Endothelial cell of umbilical vein (primary cell): ENCODE measurements around the gene ADAM19.

Source experiments
- EZH2 ChIP-seq: IDR thresholded peaks from 2 replicates; pipeline ENCODE4 v1.6.1; 2012; ENCODE audit warnings: borderline replicate concordance, low read depth, mild to moderate bottlenecking, moderate library complexity, low read length, inconsistent platforms; ENCODE audit not compliant: severe bottlenecking
- FOS ChIP-seq: IDR thresholded peaks from 2 replicates; pipeline ENCODE4 v1.6.1; 2011; ENCODE audit warnings: mild to moderate bottlenecking, low read length, moderate library complexity, borderline replicate concordance; ENCODE audit not compliant: insufficient read depth
- GATA2 ChIP-seq: IDR thresholded peaks from 2 replicates; pipeline ENCODE4 v1.7.0; 2011; ENCODE audit warnings: low read depth, mild to moderate bottlenecking, moderate library complexity, mixed read lengths, low read length; ENCODE audit not compliant: insufficient read length, insufficient read depth
- JUN ChIP-seq: IDR thresholded peaks from 2 replicates; pipeline ENCODE4 v1.6.1; 2011; ENCODE audit warnings: borderline replicate concordance, low read depth; ENCODE audit not compliant: insufficient read length, insufficient read depth
- MYC ChIP-seq: IDR thresholded peaks from one replicate; pipeline ENCODE4 v1.6.1; 2011; ENCODE audit warnings: mild to moderate bottlenecking, low read depth, low read length
- POLR2A ChIP-seq: IDR thresholded peaks from 2 replicates; pipeline ENCODE4 v1.6.1; 2012; ENCODE audit warnings: low read depth, mild to moderate bottlenecking, control low read depth, low read length
- POLR2AphosphoS5 ChIP-seq: IDR thresholded peaks from 2 replicates; pipeline ENCODE4 v1.6.1; 2012; ENCODE audit warnings: low read depth, mild to moderate bottlenecking, control low read depth, low read length, moderate library complexity; ENCODE audit not compliant: insufficient read depth
- TF ChIP-seq, protein P1 (sequence below), 2 donors: IDR thresholded peaks; 1 replicate in 1 of 2; 2 replicates in 1 of 2; pipeline ENCODE4 v1.5.1; 2011; ENCODE audit warnings: low read length in 2 of 2, mild to moderate bottlenecking in 2 of 2, moderate library complexity in 2 of 2, control low read depth in 1 of 2, inconsistent platforms in 1 of 2, low read depth in 1 of 2; ENCODE audit not compliant: insufficient read depth in 1 of 2; ENCODE audit errors: extremely low read depth in 1 of 2
- TF ChIP-seq, protein P2 (sequence below): IDR thresholded peaks from 2 replicates; pipeline ENCODE4 v1.6.1; 2011; ENCODE audit not compliant: insufficient read depth, insufficient read length

DNA sequence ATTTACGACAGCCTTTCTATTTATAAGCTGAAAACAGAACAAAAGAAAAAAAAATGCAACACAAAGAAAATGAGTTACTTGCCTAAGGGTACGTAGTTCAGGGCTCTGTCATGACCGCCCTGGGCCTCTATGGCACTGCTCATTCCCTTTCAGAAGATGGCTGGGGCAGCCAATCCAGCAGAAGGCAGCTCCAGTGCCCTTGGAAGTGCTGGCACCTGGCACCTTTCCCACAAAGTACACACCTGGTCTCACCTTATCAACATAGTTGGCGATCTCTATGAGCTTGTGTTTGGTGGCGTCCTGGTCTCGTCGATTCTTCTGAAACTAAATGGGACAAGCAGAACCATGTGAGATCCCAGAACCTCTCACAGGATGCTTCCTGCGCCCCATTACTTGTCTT, 62.4 kb downstream of the ADAM19 start:
- TF ChIP-seq, protein P1, sequence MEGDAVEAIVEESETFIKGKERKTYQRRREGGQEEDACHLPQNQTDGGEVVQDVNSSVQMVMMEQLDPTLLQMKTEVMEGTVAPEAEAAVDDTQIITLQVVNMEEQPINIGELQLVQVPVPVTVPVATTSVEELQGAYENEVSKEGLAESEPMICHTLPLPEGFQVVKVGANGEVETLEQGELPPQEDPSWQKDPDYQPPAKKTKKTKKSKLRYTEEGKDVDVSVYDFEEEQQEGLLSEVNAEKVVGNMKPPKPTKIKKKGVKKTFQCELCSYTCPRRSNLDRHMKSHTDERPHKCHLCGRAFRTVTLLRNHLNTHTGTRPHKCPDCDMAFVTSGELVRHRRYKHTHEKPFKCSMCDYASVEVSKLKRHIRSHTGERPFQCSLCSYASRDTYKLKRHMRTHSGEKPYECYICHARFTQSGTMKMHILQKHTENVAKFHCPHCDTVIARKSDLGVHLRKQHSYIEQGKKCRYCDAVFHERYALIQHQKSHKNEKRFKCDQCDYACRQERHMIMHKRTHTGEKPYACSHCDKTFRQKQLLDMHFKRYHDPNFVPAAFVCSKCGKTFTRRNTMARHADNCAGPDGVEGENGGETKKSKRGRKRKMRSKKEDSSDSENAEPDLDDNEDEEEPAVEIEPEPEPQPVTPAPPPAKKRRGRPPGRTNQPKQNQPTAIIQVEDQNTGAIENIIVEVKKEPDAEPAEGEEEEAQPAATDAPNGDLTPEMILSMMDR (IDR thresholded peaks at IDR 0.05; ENCODE audit: extremely low read depth in 1 of 2, insufficient read depth in 1 of 2, low read depth in 1 of 2, low read length in 2 of 2), result no peak
- no peak for TF ChIP-seq POLR2A
- TF ChIP-seq, protein P2, sequence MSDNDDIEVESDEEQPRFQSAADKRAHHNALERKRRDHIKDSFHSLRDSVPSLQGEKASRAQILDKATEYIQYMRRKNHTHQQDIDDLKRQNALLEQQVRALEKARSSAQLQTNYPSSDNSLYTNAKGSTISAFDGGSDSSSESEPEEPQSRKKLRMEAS, result no peak
- TF ChIP-seq GATA2, result no peak
- no peak for TF ChIP-seq POLR2AphosphoS5
- TF ChIP-seq EZH2, result no peak
- TF ChIP-seq MYC, result no peak
- no peak for TF ChIP-seq FOS
- no peak for TF ChIP-seq JUN
